Measurements from ENCODE around the gene COPS7B.

Gene COPS7B

GRCh38 chr2:231780123-231780908, 5.9 kb upstream of the COPS7B start:
- Histone ChIP-seq H3K27ac (ENCODE audit: low read depth, low read length) (0 out of 2 replicates have a peak overlapping the region, but pooled peaks have one; percentile 52), H3K79me2 (ENCODE audit: control insufficient read depth, low read length) (peaks cover 69% of the 10 kb centered on the region)

GRCh38 chr2:231780909-231781797, 5.1 kb upstream of the COPS7B start, which contains the start of gene PDE6D:
Gene PDE6D (minus strand): TSS chr2:231781282. CDS start chr2:231781114, 168 bp downstream.
- H3K9me3 ChIP-seq (ENCODE audit: control insufficient read depth, insufficient read depth, low read length) = no peaks in the 10 kb centered on the region
- no peak for TF ChIP-seq EZH2phosphoT487 (IDR thresholded peaks at IDR 0.05; ENCODE audit: borderline replicate concordance, low read length)
- no peak for TF ChIP-seq CTCF (IDR thresholded peaks at IDR 0.05; ENCODE audit: low read depth, low read length, poor library complexity, severe bottlenecking)
- H3F3A ChIP-seq (ENCODE audit: control insufficient read depth, insufficient read depth) = 0 out of 2 replicates have a peak, but pooled peaks cover 2% of the 10 kb centered on the region
- no peaks in the 10 kb centered on the region for H3K9me2 ChIP-seq (replicated peaks; ENCODE audit: control insufficient read depth, low read length)
- H3K4me1 ChIP-seq (ENCODE audit: control insufficient read depth, low read length) = peaks cover 45% of the 10 kb centered on the region
- peaks cover 77% of the 10 kb centered on the region for H3K79me2 ChIP-seq (ENCODE audit: control insufficient read depth, low read length)
- peaks cover 11% of the 10 kb centered on the region for H3K36me3 ChIP-seq (ENCODE audit: control insufficient read depth, low read length)
- no peaks in the 10 kb centered on the region for H3K27me3 ChIP-seq (ENCODE audit: control insufficient read depth, low read length)
- H3K4me3 ChIP-seq (ENCODE audit: low read length) = peak within 1 kb of the TSS; percentile 92
- H3K4me2 ChIP-seq (ENCODE audit: low read length) = peak within 1 kb of the TSS; percentile 84
- H4K20me1 ChIP-seq (ENCODE audit: control insufficient read depth, insufficient read depth, low read depth, low read length) = peaks cover 8% of the 10 kb centered on the region; the same call in 1 of the 2 replicates
- peak within 1 kb of the TSS; percentile 52 for H3K27ac ChIP-seq (ENCODE audit: low read depth, low read length)

More at GRCh38 chr2:231780123-231780908, 5.9 kb upstream of the COPS7B start:
- TF ChIP-seq EZH2phosphoT487 (IDR thresholded peaks at IDR 0.05; ENCODE audit: borderline replicate concordance, low read length) (no peak), CTCF (IDR thresholded peaks at IDR 0.05; ENCODE audit: low read depth, low read length, poor library complexity, severe bottlenecking) (no peak)
- Histone ChIP-seq H3K4me2 (ENCODE audit: low read length) (peak overlapping the region; percentile 84), H3K27me3 (ENCODE audit: control insufficient read depth, low read length) (no peaks in the 10 kb centered on the region), H3K9me3 (ENCODE audit: control insufficient read depth, insufficient read depth, low read length) (no peaks in the 10 kb centered on the region), H3K4me3 (ENCODE audit: low read length) (peak overlapping the region; percentile 92), H3K9me2 (replicated peaks; ENCODE audit: control insufficient read depth, low read length) (no peaks in the 10 kb centered on the region), H3K36me3 (ENCODE audit: control insufficient read depth, low read length) (peaks cover 11% of the 10 kb centered on the region), H3F3A (ENCODE audit: control insufficient read depth, insufficient read depth) (0 out of 2 replicates have a peak, but pooled peaks cover 2% of the 10 kb centered on the region), H3K4me1 (ENCODE audit: control insufficient read depth, low read length) (peaks cover 37% of the 10 kb centered on the region), H4K20me1 (ENCODE audit: control insufficient read depth, insufficient read depth, low read depth, low read length) (peaks cover 8% of the 10 kb centered on the region; the same call in 1 of the 2 replicates)

- H3K9me3 ChIP-seq (ENCODE audit: control insufficient read depth, insufficient read depth, low read length) = no peaks in the 10 kb centered on the region
- TF ChIP-seq CTCF (IDR thresholded peaks at IDR 0.05; ENCODE audit: low read depth, low read length, poor library complexity, severe bottlenecking) = no peak
- TF ChIP-seq EZH2phosphoT487 (IDR thresholded peaks at IDR 0.05; ENCODE audit: borderline replicate concordance, low read length) = no peak
- no peaks in the 10 kb centered on the region for H3K9me2 ChIP-seq (replicated peaks; ENCODE audit: control insufficient read depth, low read length)
- peak overlapping the region; percentile 84 for H3K4me2 ChIP-seq (ENCODE audit: low read length)
- peak overlapping the region; percentile 92 for H3K4me3 ChIP-seq (ENCODE audit: low read length)
- peaks cover 49% of the 10 kb centered on the region for H3K4me1 ChIP-seq (ENCODE audit: control insufficient read depth, low read length)
- 0 out of 2 replicates have a peak, but pooled peaks cover 2% of the 10 kb centered on the region for H3F3A ChIP-seq (ENCODE audit: control insufficient read depth, insufficient read depth)
- peaks cover 12% of the 10 kb centered on the region; the same call in 1 of the 2 replicates for H4K20me1 ChIP-seq (ENCODE audit: control insufficient read depth, insufficient read depth, low read depth, low read length)
- H3K27me3 ChIP-seq (ENCODE audit: control insufficient read depth, low read length) = no peaks in the 10 kb centered on the region
- peak overlapping the region; percentile 52 for H3K27ac ChIP-seq (ENCODE audit: low read depth, low read length)
- H3K79me2 ChIP-seq (ENCODE audit: control insufficient read depth, low read length) = peaks cover 85% of the 10 kb centered on the region
- peaks cover 11% of the 10 kb centered on the region for H3K36me3 ChIP-seq (ENCODE audit: control insufficient read depth, low read length)
Measured at GRCh38 chr2:231781798-231782726, 4.2 kb upstream of the COPS7B start.
